Sigmoid colon (tissue), 7 donors: ENCODE measurements around the gene ANAPC15. TPM values are rescaled to one million over a fixed set of nuclear protein-coding genes. Genes with fewer than 3 reads are reported as not detected.

Experiments
- DNase-seq: peaks from one replicate; pipeline ENCODE4 v3.0.0-alpha.2; 2019
- H3K27ac ChIP-seq, 4 donors: fragments of 200-600 bp; sonication (generic); one replicate each; pipeline ENCODE4 v1.5.1; 2016 to 2019; ENCODE audit warnings: mild to moderate bottlenecking in 1 of 4
- H3K27me3 ChIP-seq, 3 donors: fragments of 200-600 bp; sonication (generic); one replicate each; pipeline ENCODE4 v1.5.1; 2019; ENCODE audit warnings: mild to moderate bottlenecking in 1 of 3
- H3K36me3 ChIP-seq, 4 donors: fragments of 200-600 bp; sonication (generic); one replicate each; pipeline ENCODE4 v1.5.1; 2016 to 2019
- H3K4me1 ChIP-seq, 4 donors: fragments of 200-600 bp; sonication (generic); one replicate each; pipeline ENCODE4 v1.5.1; 2017 to 2019
- H3K4me3 ChIP-seq, 4 donors: fragments of 200-600 bp; sonication (generic); one replicate each; pipeline ENCODE4 v1.5.1; 2017 to 2019; ENCODE audit warnings: mild to moderate bottlenecking in 2 of 4, moderate library complexity in 1 of 4
- H3K9me3 ChIP-seq, 4 donors: fragments of 200-600 bp in 3 of 4; sonication (generic) in 3 of 4; one replicate each; pipeline versions ENCODE4 v1.5.1 to v1.6.1; 2013 to 2019
- CTCF ChIP-seq, 4 experiments: fragments of 450-650 bp in 3 of 4; fragments of 200-600 bp in 1 of 4; IDR thresholded peaks; one replicate each; pipeline ENCODE4 v1.5.1; 2016 to 2019; ENCODE audit warnings: antibody characterized with exemption in 4 of 4, mild to moderate bottlenecking in 3 of 4, moderate library complexity in 2 of 4
- EP300 ChIP-seq, 4 donors: sonication (generic); formaldehyde crosslinking; IDR thresholded peaks; one replicate each; pipeline ENCODE4 v1.6.1; 2017; ENCODE audit warnings: antibody characterized with exemption in 4 of 4
- POLR2A ChIP-seq, 2 donors: fragments of 450-650 bp; IDR thresholded peaks; one replicate each; pipeline ENCODE4 v1.6.1; 2016; ENCODE audit warnings: antibody characterized with exemption in 2 of 2, mild to moderate bottlenecking in 2 of 2, moderate library complexity in 2 of 2
- POLR2AphosphoS5 ChIP-seq, 4 donors: sonication (generic); formaldehyde crosslinking; IDR thresholded peaks; one replicate each; pipeline ENCODE4 v1.6.1; 2017; ENCODE audit warnings: antibody characterized with exemption in 4 of 4
- WGBS, 2 donors: extraction: QIAGEN DNeasy Blood & Tissue Kit; methylation state at CpG; one replicate each; pipeline ENCODE4 v1.1.7; 2013; 5-methylcytosine and 5-hydroxymethylcytosine counted together
- intact Hi-C: fragments of 100-400 bp; cut with DNase I; formaldehyde crosslinking; loops from one replicate; pipeline ENCODE4 v1.15.1; 2023
- polyA plus RNA-seq, 3 donors: library from polyadenylated mRNA; stranded (reverse); fragments of 200-250 nt; gene quantifications; one replicate each; pipeline ENCODE4 v1.2.3, GENCODE V29; 2013
- total RNA-seq, 4 donors: library from RNA; depleted of rRNA; stranded (reverse); fragments of >200 nt; gene quantifications; one replicate each; pipeline ENCODE4 v1.1.0, GENCODE V29; 2016
- donor health status: healthy with polysubstance abuse.
- donor health status: Bipolar disorder and iron deficiency.
- donor health status: healthy.

ANAPC15 gene
- total and polyA plus RNA-seq, 7 donors, result 48.5 to 93.1 (median 77.1) TPM

GRCh38 chr11:72081821-72082453 is 30.6 kb downstream of the ANAPC15 start:
- DNase-seq, result no peak
- no peak for TF ChIP-seq POLR2AphosphoS5 (IDR thresholded peaks at IDR 0.05)
- no peak for TF ChIP-seq CTCF (IDR thresholded peaks at IDR 0.05)
- no peak for TF ChIP-seq POLR2A (IDR thresholded peaks at IDR 0.05)
- no peak for TF ChIP-seq EP300 (IDR thresholded peaks at IDR 0.05)
- no peaks in the 10 kb centered on the region for H3K36me3 ChIP-seq
- no peak overlapping the region for H3K4me3 ChIP-seq
- intact Hi-C loops, result loop anchor here (2.0 kb wide), 2 partner anchors 31 to 57 kb away; partner anchors contain the start of gene ANAPC15
- peak overlapping the region in 3 of 4 donors; percentile 21 to 93 (median 92) for H3K27ac ChIP-seq
- no peaks in the 10 kb centered on the region for H3K27me3 ChIP-seq
- H3K4me1 ChIP-seq, result peaks cover 0 to 26% (median 23%) of the 10 kb centered on the region in 4 donors
- H3K9me3 ChIP-seq, result no peaks in the 10 kb centered on the region
- WGBS, 2 donors, result 77 to 85% methylated on average over 3 of the region's 3 CpGs

GRCh38 chr11:72081184-72081644 is 31.3 kb downstream of the ANAPC15 start:
- 75 to 79% methylated on average over 21 of the region's 21 CpGs for WGBS, 2 donors
- Histone ChIP-seq H3K4me3 (peak overlapping the region; percentile 66 to 81 (median 72)), H3K36me3 (no peaks in the 10 kb centered on the region), H3K27ac (peak overlapping the region; percentile 91 to 94 (median 92)), H3K27me3 (no peaks in the 10 kb centered on the region), H3K4me1 (peaks cover 0 to 26% (median 23%) of the 10 kb centered on the region in 4 donors), H3K9me3 (no peaks in the 10 kb centered on the region)
- intact Hi-C loops, result loop anchor here (2.0 kb wide), 2 partner anchors 32 to 56 kb away; partner anchors contain the start of gene ANAPC15
- no peak for TF ChIP-seq POLR2AphosphoS5 (IDR thresholded peaks at IDR 0.05)
- TF ChIP-seq POLR2A (IDR thresholded peaks at IDR 0.05), result no peak
- TF ChIP-seq EP300 (IDR thresholded peaks at IDR 0.05), result no peak
- TF ChIP-seq CTCF (IDR thresholded peaks at IDR 0.05), result no peak
- DNase-seq, result no peak

DNA sequence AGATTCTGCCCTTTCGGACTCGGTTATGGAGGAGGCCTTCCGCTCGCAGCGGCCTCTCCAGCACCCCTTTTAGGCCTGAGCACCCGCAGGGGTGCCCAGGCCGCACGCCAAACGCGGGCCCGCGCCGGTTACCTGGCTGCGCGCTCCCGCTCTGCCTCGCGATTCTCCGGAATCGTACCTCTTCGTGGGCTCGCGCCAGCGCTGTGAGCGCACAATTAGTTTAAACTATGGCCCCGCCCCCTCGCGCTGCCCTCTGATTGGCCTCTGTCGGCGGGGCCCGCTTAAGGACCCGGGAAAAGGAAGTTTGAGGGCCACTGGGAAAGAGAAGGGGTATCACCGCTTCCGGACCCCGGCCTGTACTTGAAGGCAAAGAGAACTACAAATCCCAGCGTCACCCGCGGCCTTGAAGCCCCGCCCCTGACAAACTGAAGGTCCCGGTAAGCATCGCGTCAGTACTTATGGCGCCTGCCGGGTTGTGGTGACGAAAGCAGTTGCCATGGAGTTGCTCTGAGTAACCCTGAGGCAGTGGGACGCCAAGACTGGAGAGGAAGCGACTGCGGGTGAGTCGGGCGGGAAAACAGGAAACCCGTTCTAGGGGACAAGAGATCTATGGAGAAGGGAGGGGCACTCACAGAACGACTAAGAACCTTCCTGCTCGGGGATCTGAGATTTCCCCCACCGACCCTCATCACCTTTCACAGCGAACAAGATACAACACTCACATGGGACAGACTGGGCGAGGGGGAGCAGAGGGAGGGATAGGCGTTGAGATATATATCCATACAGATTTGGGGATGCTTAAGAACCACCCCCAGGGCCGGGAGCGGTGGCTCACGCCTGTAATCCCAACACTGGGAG is 31.9 kb downstream of the ANAPC15 start, which contains the start of the genes LRRC51 and NUMA1:
Gene LRRC51 (plus strand): TSS at position 525 of the 858 bp plus-strand sequence. CDS start 8,234 bp downstream, outside the sequence.
Gene NUMA1 (minus strand): TSS at position 217 of the 858 bp plus-strand sequence. CDS start 44,599 bp downstream, outside the sequence.
- peak within 1 kb of the TSS; percentile 91 to 94 (median 92) for H3K27ac ChIP-seq
- H3K27me3 ChIP-seq, result no peaks in the 10 kb centered on the region
- H3K9me3 ChIP-seq, result no peaks in the 10 kb centered on the region
- intact Hi-C loops, result loop anchor here (2.0 kb wide), 2 partner anchors 32 to 56 kb away; partner anchors contain the start of gene ANAPC15
- DNase-seq, result peak; percentile 100
- H3K4me3 ChIP-seq, result peak within 1 kb of the TSS; percentile 66 to 81 (median 72)
- H3K4me1 ChIP-seq, result peaks cover 0 to 26% (median 23%) of the 10 kb centered on the region in 4 donors
- TF ChIP-seq POLR2A (IDR thresholded peaks at IDR 0.05) (peak; percentile 49 to 52), POLR2AphosphoS5 (IDR thresholded peaks at IDR 0.05) (peak; percentile 72 to 91 (median 82)), EP300 (IDR thresholded peaks at IDR 0.05) (no peak)
- WGBS, 2 donors, result 0 to 1% methylated on average over 60 of the region's 60 CpGs
- H3K36me3 ChIP-seq, result no peaks in the 10 kb centered on the region

- peaks cover 0 to 26% (median 23%) of the 10 kb centered on the region in 4 donors for H3K4me1 ChIP-seq
- H3K4me3 ChIP-seq, result peak overlapping the region; percentile 66 to 81 (median 72)
- no peaks in the 10 kb centered on the region for H3K36me3 ChIP-seq
- no peak for DNase-seq
- 1 to 5% methylated on average over 16 of the region's 16 CpGs for whole genome bisulfite sequencing, 2 donors
- H3K9me3 ChIP-seq, result no peaks in the 10 kb centered on the region
- intact Hi-C loops, result loop anchor here (1.0 to 2.0 kb wide), 3 partner anchors 33 to 55 kb away; partner anchors contain the start of gene ANAPC15
- TF ChIP-seq CTCF (IDR thresholded peaks at IDR 0.05), result no peak
- no peak for TF ChIP-seq EP300 (IDR thresholded peaks at IDR 0.05)
- no peak for TF ChIP-seq POLR2AphosphoS5 (IDR thresholded peaks at IDR 0.05)
- no peak for TF ChIP-seq POLR2A (IDR thresholded peaks at IDR 0.05)
- peak overlapping the region; percentile 91 to 94 (median 92) for H3K27ac ChIP-seq
- no peaks in the 10 kb centered on the region for H3K27me3 ChIP-seq
Observed at GRCh38 chr11:72079819-72080325, 32.6 kb downstream of the ANAPC15 start.
